Neural progenitor cell (in vitro differentiated cells): ENCODE data around the gene PLEKHJ1.

Source experiments
- EZH2 ChIP-seq: fragments of 200-600 bp; sonication (generic); IDR thresholded peaks from 2 replicates; pipeline ENCODE4 v1.6.1; 2017; ENCODE audit warnings: antibody characterized with exemption, mild to moderate bottlenecking, moderate library complexity
- TF ChIP-seq, protein P1 (sequence below): fragments of 200-600 bp; sonication (generic); IDR thresholded peaks from 2 replicates; pipeline ENCODE4 v1.5.1; 2017; ENCODE audit warnings: antibody characterized with exemption, mild to moderate bottlenecking

DNA sequence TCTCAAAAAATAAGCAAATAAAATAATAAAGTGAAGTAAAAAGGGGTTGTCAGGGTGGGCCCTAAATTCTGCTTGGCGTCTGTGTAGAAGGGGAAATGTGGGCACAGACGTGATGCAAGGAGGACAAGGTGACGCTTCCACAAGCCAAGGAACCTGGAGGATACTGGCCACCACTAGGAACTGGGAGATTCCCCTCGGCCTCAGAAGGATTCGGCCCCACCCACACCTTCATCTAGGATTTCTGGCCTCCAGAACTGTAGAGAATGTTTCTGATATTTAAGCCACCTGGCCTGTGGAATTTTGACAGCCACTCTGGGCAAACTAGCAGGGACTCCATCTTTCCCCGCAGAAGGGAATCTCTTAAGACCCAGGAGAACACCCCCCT lies 1.1 kb downstream of the PLEKHJ1 start:
- TF ChIP-seq EZH2 = no peak
- TF ChIP-seq, protein P1, sequence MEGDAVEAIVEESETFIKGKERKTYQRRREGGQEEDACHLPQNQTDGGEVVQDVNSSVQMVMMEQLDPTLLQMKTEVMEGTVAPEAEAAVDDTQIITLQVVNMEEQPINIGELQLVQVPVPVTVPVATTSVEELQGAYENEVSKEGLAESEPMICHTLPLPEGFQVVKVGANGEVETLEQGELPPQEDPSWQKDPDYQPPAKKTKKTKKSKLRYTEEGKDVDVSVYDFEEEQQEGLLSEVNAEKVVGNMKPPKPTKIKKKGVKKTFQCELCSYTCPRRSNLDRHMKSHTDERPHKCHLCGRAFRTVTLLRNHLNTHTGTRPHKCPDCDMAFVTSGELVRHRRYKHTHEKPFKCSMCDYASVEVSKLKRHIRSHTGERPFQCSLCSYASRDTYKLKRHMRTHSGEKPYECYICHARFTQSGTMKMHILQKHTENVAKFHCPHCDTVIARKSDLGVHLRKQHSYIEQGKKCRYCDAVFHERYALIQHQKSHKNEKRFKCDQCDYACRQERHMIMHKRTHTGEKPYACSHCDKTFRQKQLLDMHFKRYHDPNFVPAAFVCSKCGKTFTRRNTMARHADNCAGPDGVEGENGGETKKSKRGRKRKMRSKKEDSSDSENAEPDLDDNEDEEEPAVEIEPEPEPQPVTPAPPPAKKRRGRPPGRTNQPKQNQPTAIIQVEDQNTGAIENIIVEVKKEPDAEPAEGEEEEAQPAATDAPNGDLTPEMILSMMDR = no peak
